CD14-positive monocyte (primary cell): ENCODE data around the gene ARSI. TPM values are rescaled to one million over a fixed set of nuclear protein-coding genes. Genes with fewer than 3 reads are reported as not detected.

ENCODE experiments used
- DNase-seq, 3 donors: peaks; one replicate each; pipeline ENCODE4 v3.0.0-alpha.2; 2011 to 2022
- H2AFZ ChIP-seq: 2 replicates; pipeline ENCODE4 v1.6.0; 2012; ENCODE audit warnings: mild to moderate bottlenecking, low read depth, low read length, inconsistent platforms; ENCODE audit not compliant: insufficient read depth, poor library complexity, severe bottlenecking
- H3K27ac ChIP-seq, 2 donors: 1 replicate in 1 of 2; 2 replicates in 1 of 2; pipeline ENCODE4 v1.5.1; 2012 to 2013; ENCODE audit warnings: low read length in 2 of 2, control low read depth in 1 of 2, inconsistent platforms in 1 of 2, low read depth in 1 of 2, mild to moderate bottlenecking in 1 of 2
- H3K27me3 ChIP-seq, 2 donors: one replicate each; pipeline versions ENCODE4 v1.6.0 to v1.6.1; 2011 to 2013; ENCODE audit warnings: low read length in 2 of 2; ENCODE audit not compliant: control insufficient read depth in 2 of 2, insufficient read depth in 2 of 2
- H3K36me3 ChIP-seq, 2 donors: replicated peaks in 1 of 2; 1 replicate in 1 of 2; 2 replicates in 1 of 2; pipeline versions ENCODE4 v1.5.1 to v1.6.1; 2012 to 2013; ENCODE audit warnings: low read length in 2 of 2, control low read depth in 1 of 2, inconsistent platforms in 1 of 2, mild to moderate bottlenecking in 1 of 2; ENCODE audit not compliant: insufficient read depth in 2 of 2, control insufficient read depth in 1 of 2
- H3K4me1 ChIP-seq, 2 donors: 1 replicate in 1 of 2; 2 replicates in 1 of 2; pipeline versions ENCODE4 v1.5.1 to v1.6.1; 2012 to 2013; ENCODE audit warnings: low read length in 2 of 2, control low read depth in 1 of 2, inconsistent platforms in 1 of 2, mild to moderate bottlenecking in 1 of 2, moderate library complexity in 1 of 2; ENCODE audit not compliant: insufficient read depth in 2 of 2, control insufficient read depth in 1 of 2
- H3K4me2 ChIP-seq: replicated peaks from 2 replicates; pipeline ENCODE3; 2012; ENCODE audit warnings: low read length, moderate library complexity, mild to moderate bottlenecking; ENCODE audit not compliant: poor library complexity, severe bottlenecking; ENCODE audit errors: extremely low read depth
- H3K4me3 ChIP-seq, 3 experiments: fragments of 200-600 bp in 1 of 3; sonication (generic) in 1 of 3; replicated peaks in 1 of 3; 1 replicate in 2 of 3; 2 replicates in 1 of 3; pipeline ENCODE4 v1.5.1; 2011 to 2013; ENCODE audit warnings: low read length in 3 of 3, mild to moderate bottlenecking in 3 of 3, control low read depth in 2 of 3, low read depth in 2 of 3, inconsistent platforms in 1 of 3, moderate library complexity in 1 of 3
- H3K79me2 ChIP-seq: 2 replicates; pipeline ENCODE4 v1.6.0; 2012; ENCODE audit warnings: mild to moderate bottlenecking, control low read depth, inconsistent platforms, low read length, moderate library complexity; ENCODE audit not compliant: insufficient read depth
- H3K9ac ChIP-seq: 2 replicates; pipeline ENCODE4 v1.6.0; 2017; ENCODE audit warnings: low read length, mild to moderate bottlenecking; ENCODE audit not compliant: insufficient read depth, poor library complexity, severe bottlenecking
- H3K9me3 ChIP-seq, 2 donors: replicated peaks in 1 of 2; 1 replicate in 1 of 2; 2 replicates in 1 of 2; pipeline versions ENCODE4 v1.5.1 to v1.6.1; 2012 to 2013; ENCODE audit warnings: low read length in 2 of 2, control low read depth in 1 of 2; ENCODE audit not compliant: control insufficient read depth in 1 of 2, insufficient read depth in 1 of 2
- H4K20me1 ChIP-seq: 2 replicates; pipeline ENCODE4 v1.6.0; 2012; ENCODE audit warnings: mild to moderate bottlenecking, low read length, control low read depth, moderate library complexity; ENCODE audit not compliant: insufficient read depth
- H3K27ac Mint-ChIP-seq, 7 donors: one replicate each; pipeline ENCODE4 v1.8.0; 2020; ENCODE audit warnings: mild to moderate bottlenecking in 7 of 7, mixed read lengths in 7 of 7, moderate library complexity in 6 of 7, inconsistent platforms in 2 of 7
- H3K27me3 Mint-ChIP-seq, 3 donors: one replicate each; pipeline ENCODE4 v1.8.0; 2021 to 2022; ENCODE audit warnings: low read depth in 3 of 3, mild to moderate bottlenecking in 3 of 3, mixed read lengths in 3 of 3, moderate library complexity in 3 of 3, inconsistent platforms in 1 of 3
- H3K36me3 Mint-ChIP-seq, 2 donors: one replicate each; pipeline ENCODE4 v1.8.0; 2020; ENCODE audit warnings: mixed read lengths in 2 of 2, inconsistent platforms in 1 of 2, mild to moderate bottlenecking in 1 of 2
- H3K4me1 Mint-ChIP-seq: one replicate; pipeline ENCODE4 v1.8.0; 2020; ENCODE audit warnings: mild to moderate bottlenecking, mixed read lengths
- H3K4me3 Mint-ChIP-seq, 2 donors: one replicate each; pipeline ENCODE4 v1.8.0; 2020; ENCODE audit warnings: mild to moderate bottlenecking in 2 of 2, mixed read lengths in 2 of 2, moderate library complexity in 1 of 2
- H3K9me3 Mint-ChIP-seq, 7 donors: one replicate each; pipeline ENCODE4 v1.8.0; 2020 to 2022; ENCODE audit warnings: mixed read lengths in 7 of 7, mild to moderate bottlenecking in 6 of 7, moderate library complexity in 6 of 7, inconsistent platforms in 2 of 7
- CTCF ChIP-seq: fragments of 200-600 bp; IDR thresholded peaks from one replicate; pipeline ENCODE4 v1.8.0; 2022; ENCODE audit warnings: antibody characterized with exemption, mild to moderate bottlenecking
- WGBS: methylation state at CpG from one replicate; pipeline ENCODE4 v1.1.5; 2013; ENCODE audit warnings: missing lambda C conversion rate; ENCODE audit not compliant: insufficient coverage; 5-methylcytosine and 5-hydroxymethylcytosine counted together
- intact Hi-C, 2 donors: fragments of 100-400 bp; cut with micrococcal nuclease; formaldehyde crosslinking; loops; one replicate each; pipeline versions ENCODE4 v1.15.0 to v1.15.1; 2023
- polyA plus RNA-seq, 3 donors: library from polyadenylated mRNA; depleted of rRNA in 1 of 3; unstranded in 2 of 3; stranded (reverse) in 1 of 3; fragments of 300-500 nt in 2 of 3; fragments of >200 nt in 1 of 3; fragmentation: Illumina TruSeq in 2 of 3; gene quantifications; 1 replicate in 2 of 3; 2 replicates in 1 of 3; pipeline ENCODE4 v1.2.3, GENCODE V29; 2012 to 2021

The ARSI gene
- polyA plus RNA-seq, 3 donors: not detected

- no peak overlapping the region for H3K4me3 Mint-ChIP-seq
- Histone ChIP-seq H3K4me3 (no peak overlapping the region), H3K27ac (no peak overlapping the region), H4K20me1 (no peaks in the 10 kb centered on the region), H3K27me3 (no peaks in the 10 kb centered on the region), H3K4me1 (no peaks in the 10 kb centered on the region), H3K9me3 (no peaks in the 10 kb centered on the region), H2AFZ (no peak overlapping the region), H3K9ac (no peak overlapping the region), H3K79me2 (no peaks in the 10 kb centered on the region), H3K4me2 (no peak overlapping the region), H3K36me3 (no peaks in the 10 kb centered on the region)
- no peak for DNase-seq
- 71% methylated on average over 1 of the region's 5 CpGs for WGBS
- no peak for TF ChIP-seq CTCF
- peaks cover 1 to 6% (median 1%) of the 10 kb centered on the region in 3 donors for H3K27me3 Mint-ChIP-seq
- no peaks in the 10 kb centered on the region for H3K36me3 Mint-ChIP-seq
- intact Hi-C loops: no loop called here
- H3K9me3 Mint-ChIP-seq: peaks cover 0 to under 1% (median 0%) of the 10 kb centered on the region in 7 donors
- H3K27ac Mint-ChIP-seq: no peak overlapping the region
- peaks cover 2% of the 10 kb centered on the region for H3K4me1 Mint-ChIP-seq
These were observed 56.3 kb downstream of the ARSI start for GRCh38 chr5:150246429-150246828.

Other genes starting within 250 kb of the ARSI start
- 100 to 1,000 TPM; 180 to 332 (median 242) TPM for gene CSF1R, start 216.4 kb downstream of the ARSI start, polyA plus RNA-seq
- gene PDGFRB, start 147.1 kb downstream of the ARSI start, polyA plus RNA-seq: under 1 TPM; 0.04 to 0.99 (median 0.20) TPM
- not detected for gene CDX1, start 136.1 kb downstream of the ARSI start, polyA plus RNA-seq
- under 1 TPM in 1 of 3 donors, not detected in 2; 0.07 TPM for gene SLC6A7, start 112.8 kb downstream of the ARSI start, polyA plus RNA-seq
- gene CAMK2A, start 13.1 kb downstream of the ARSI start, polyA plus RNA-seq: not detected
- 10 to 100 TPM in 1 of 3 donors, 1 to 10 TPM in 2; 1.4 to 18.0 (median 2.3) TPM for gene TCOF1, start 54.8 kb upstream of the ARSI start, polyA plus RNA-seq
- gene CD74, start 110.0 kb upstream of the ARSI start, polyA plus RNA-seq: 1,000 to 10,000 TPM; 3,498 to 7,550 (median 4,939) TPM
- 1,000 to 10,000 TPM; 2,768 to 4,675 (median 3,499) TPM for gene RPS14, start 146.8 kb upstream of the ARSI start, polyA plus RNA-seq
- gene NDST1, start 205.2 kb upstream of the ARSI start, polyA plus RNA-seq: 10 to 100 TPM in 1 of 3 donors, 1 to 10 TPM in 2; 7.0 to 18.9 (median 7.5) TPM